ENCODE measurements around the gene CRYZL1.

GRCh38 chr21:33661146-33661545 lies 19.6 kb upstream of the CRYZL1 start:
- TF ChIP-seq CTCF (IDR thresholded peaks at IDR 0.05; ENCODE audit: low read depth, low read length) (no peak), EZH2phosphoT487 (IDR thresholded peaks at IDR 0.05; ENCODE audit: low read depth) (no peak)

Data from OCI-LY3 (cell line).